WTC11 (cell line): Measurements from ENCODE around the gene SAMD13. TPM values are rescaled to one million over a fixed set of nuclear protein-coding genes. Genes with fewer than 3 reads are reported as not detected.

Experiments used
- ATAC-seq: fragments of 200-7000 bp; cut with Tn5 transposase; 2 replicates; pipeline ENCODE4 v1.10.0; 2021; ENCODE audit warnings: mild to moderate bottlenecking, moderate library complexity
- CTCF ChIA-PET: fragments of 300-600 bp; sonication (Branson Sonifier 250); formaldehyde crosslinking; loops from one replicate; lab custom pipeline; 2021; ENCODE audit warnings: antibody characterized with exemption; lab: Charles Lee
- POLR2A ChIA-PET: fragments of 350-600 bp; sonication (Branson Sonifier 250); formaldehyde crosslinking; loops from one replicate; lab custom pipeline; 2021; ENCODE audit warnings: antibody characterized with exemption; lab: Charles Lee
- DNase-seq: peaks from one replicate; pipeline ENCODE4 v3.0.0; 2021; ENCODE audit warnings: low spot score
- H3K27ac Mint-ChIP-seq: 2 replicates; pipeline ENCODE4 v1.8.0; 2021; ENCODE audit warnings: mixed read lengths
- H3K27me3 Mint-ChIP-seq: 2 replicates; pipeline ENCODE4 v1.8.0; 2021; ENCODE audit warnings: low read depth, mild to moderate bottlenecking, moderate library complexity, mixed read lengths
- H3K36me3 Mint-ChIP-seq: 2 replicates; pipeline ENCODE4 v1.8.0; 2021; ENCODE audit warnings: mixed read lengths
- H3K4me1 Mint-ChIP-seq: 2 replicates; pipeline ENCODE4 v1.8.0; 2022; ENCODE audit warnings: mixed read lengths
- H3K4me3 Mint-ChIP-seq: 2 replicates; pipeline ENCODE4 v1.8.0; 2021; ENCODE audit warnings: mild to moderate bottlenecking, moderate library complexity, mixed read lengths
- H3K9me3 Mint-ChIP-seq: 2 replicates; pipeline ENCODE4 v1.8.0; 2021; ENCODE audit warnings: mixed read lengths
- CBFB ChIP-seq: sonication (generic); formaldehyde crosslinking; IDR thresholded peaks from 2 replicates; pipeline ENCODE4 v1.8.1; 2022; ENCODE audit warnings: mild to moderate bottlenecking, low read depth, missing genetic modification reagents
- CREB1 ChIP-seq: sonication (generic); formaldehyde crosslinking; IDR thresholded peaks from 2 replicates; pipeline ENCODE4 v1.8.0; 2023; ENCODE audit warnings: mild to moderate bottlenecking, missing genetic modification reagents
- ELF4 ChIP-seq: sonication (generic); formaldehyde crosslinking; IDR thresholded peaks from 2 replicates; pipeline ENCODE4 v1.8.1; 2022; ENCODE audit warnings: low read depth, mild to moderate bottlenecking, moderate library complexity, missing genetic modification reagents
- GABPB1 ChIP-seq: sonication (generic); formaldehyde crosslinking; IDR thresholded peaks from 2 replicates; pipeline ENCODE4 v1.8.1; 2023; ENCODE audit warnings: mild to moderate bottlenecking, missing genetic modification reagents
- KAT7 ChIP-seq: sonication (generic); formaldehyde crosslinking; IDR thresholded peaks from 2 replicates; pipeline ENCODE4 v1.8.1; 2023; ENCODE audit warnings: missing genetic modification reagents, mild to moderate bottlenecking, borderline replicate concordance
- NFYB ChIP-seq: sonication (generic); formaldehyde crosslinking; conservative IDR thresholded peaks from 2 replicates; pipeline ENCODE4 v1.8.0; 2022; ENCODE audit warnings: low read depth, missing genetic modification reagents
- NR2C2 ChIP-seq: sonication (generic); formaldehyde crosslinking; IDR thresholded peaks from 2 replicates; pipeline ENCODE4 v1.8.0; 2022; ENCODE audit warnings: mild to moderate bottlenecking, missing genetic modification reagents
- OVOL2 ChIP-seq: fragments of 250-450 bp; sonication (Bioruptor Pico); IDR thresholded peaks from 2 replicates; pipeline ENCODE4 v1.9.0; 2021; ENCODE audit warnings: mild to moderate bottlenecking, borderline replicate concordance
- TP53 ChIP-seq: sonication (generic); formaldehyde crosslinking; IDR thresholded peaks from 2 replicates; pipeline ENCODE4 v1.8.1; 2023; ENCODE audit warnings: mild to moderate bottlenecking, missing genetic modification reagents
- ZNF219 ChIP-seq: sonication (generic); formaldehyde crosslinking; IDR thresholded peaks from 2 replicates; pipeline ENCODE4 v1.8.0; 2023; ENCODE audit warnings: missing genetic modification reagents, mild to moderate bottlenecking, borderline replicate concordance
- total RNA-seq: library from RNA; stranded (reverse); gene quantifications from 3 replicates; pipeline ENCODE4 v1.2.3, GENCODE V29; 2021
- TF ChIP-seq, protein P1 (sequence below): sonication (generic); formaldehyde crosslinking; IDR thresholded peaks from 2 replicates; pipeline ENCODE4 v1.8.1; 2023; ENCODE audit warnings: mild to moderate bottlenecking, missing genetic modification reagents, moderate library complexity
- TF ChIP-seq, protein P2 (sequence below): sonication (generic); formaldehyde crosslinking; IDR thresholded peaks from 2 replicates; pipeline ENCODE4 v1.8.1; 2022; ENCODE audit warnings: low read depth, missing genetic modification reagents, borderline replicate concordance
- TF ChIP-seq, protein P3 (sequence below): sonication (generic); formaldehyde crosslinking; IDR thresholded peaks from 2 replicates; pipeline ENCODE4 v1.8.0; 2023; ENCODE audit warnings: mild to moderate bottlenecking, missing genetic modification reagents
- TF ChIP-seq, protein P4 (sequence below): sonication (generic); formaldehyde crosslinking; IDR thresholded peaks from 2 replicates; pipeline ENCODE4 v1.8.1; 2023; ENCODE audit warnings: mild to moderate bottlenecking, missing genetic modification reagents
- TF ChIP-seq, protein P5 (sequence below): sonication (generic); formaldehyde crosslinking; IDR thresholded peaks from 2 replicates; pipeline ENCODE4 v1.8.1; 2022; ENCODE audit warnings: mild to moderate bottlenecking, moderate library complexity, missing genetic modification reagents
- TF ChIP-seq, protein P6 (sequence below): sonication (generic); formaldehyde crosslinking; conservative IDR thresholded peaks from 2 replicates; pipeline ENCODE4 v1.8.1; 2022; ENCODE audit warnings: mild to moderate bottlenecking, missing genetic modification reagents

SAMD13 gene
- total RNA-seq, 1 experiment from 2014 or later: 1.8 TPM

DNA sequence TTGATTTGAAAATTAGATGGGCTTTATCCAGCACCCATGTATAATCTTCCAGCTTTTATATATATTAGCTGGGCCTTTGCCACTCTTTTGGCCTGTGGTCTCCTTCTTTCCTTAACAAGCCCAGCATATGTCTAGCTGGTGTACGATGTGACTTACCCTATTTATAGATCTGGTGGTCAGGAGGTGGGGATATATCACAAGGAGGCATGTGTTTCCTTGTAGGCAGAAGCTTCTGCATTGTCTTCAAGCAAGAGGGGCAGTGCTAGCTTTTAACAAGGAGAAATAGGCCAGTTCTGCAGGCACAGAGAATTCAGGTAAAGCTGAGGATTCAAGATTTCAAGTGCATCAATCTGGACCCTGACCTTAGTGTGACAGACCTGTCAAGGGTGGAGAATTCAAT is 58.8 kb downstream of the SAMD13 start (continued):
- TF ChIP-seq KAT7 (CRISPR knock-in tag) (no peak), GABPB1 (CRISPR knock-in tag) (no peak), CREB1 (CRISPR knock-in tag) (no peak)
- TF ChIP-seq, protein P1, sequence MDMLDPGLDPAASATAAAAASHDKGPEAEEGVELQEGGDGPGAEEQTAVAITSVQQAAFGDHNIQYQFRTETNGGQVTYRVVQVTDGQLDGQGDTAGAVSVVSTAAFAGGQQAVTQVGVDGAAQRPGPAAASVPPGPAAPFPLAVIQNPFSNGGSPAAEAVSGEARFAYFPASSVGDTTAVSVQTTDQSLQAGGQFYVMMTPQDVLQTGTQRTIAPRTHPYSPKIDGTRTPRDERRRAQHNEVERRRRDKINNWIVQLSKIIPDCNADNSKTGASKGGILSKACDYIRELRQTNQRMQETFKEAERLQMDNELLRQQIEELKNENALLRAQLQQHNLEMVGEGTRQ: no peak
- TF ChIP-seq, all 79 proteins: peak for 0

DNA sequence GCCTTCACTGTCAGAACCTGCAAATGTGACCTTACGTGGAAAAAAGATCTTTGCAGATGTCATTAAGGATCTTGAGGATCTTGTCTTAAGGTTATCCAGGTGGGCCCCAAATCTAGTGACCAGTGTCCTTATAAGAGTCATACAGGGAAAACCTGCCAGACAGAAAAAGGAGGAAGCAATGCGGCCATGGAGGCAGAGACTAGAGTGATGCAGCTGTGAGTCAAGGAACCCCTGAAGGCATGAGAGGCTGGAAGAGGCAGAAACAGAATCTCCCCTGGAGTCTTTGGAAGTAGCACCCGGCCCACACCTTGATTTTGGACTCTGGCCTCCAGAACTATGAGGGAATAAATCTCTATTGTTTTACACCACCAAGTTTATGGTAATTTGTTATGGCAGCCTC is 60.3 kb downstream of the SAMD13 start:
- ChIA-PET CTCF (no interaction called here), POLR2A (no interaction called here)
- H3K9me3 Mint-ChIP-seq: peaks cover 5% of the 10 kb centered on the region
- no peak for TF ChIP-seq CBFB (CRISPR knock-in tag)
- no peak for TF ChIP-seq ZNF219 (CRISPR knock-in tag)
- TF ChIP-seq, protein P2, sequence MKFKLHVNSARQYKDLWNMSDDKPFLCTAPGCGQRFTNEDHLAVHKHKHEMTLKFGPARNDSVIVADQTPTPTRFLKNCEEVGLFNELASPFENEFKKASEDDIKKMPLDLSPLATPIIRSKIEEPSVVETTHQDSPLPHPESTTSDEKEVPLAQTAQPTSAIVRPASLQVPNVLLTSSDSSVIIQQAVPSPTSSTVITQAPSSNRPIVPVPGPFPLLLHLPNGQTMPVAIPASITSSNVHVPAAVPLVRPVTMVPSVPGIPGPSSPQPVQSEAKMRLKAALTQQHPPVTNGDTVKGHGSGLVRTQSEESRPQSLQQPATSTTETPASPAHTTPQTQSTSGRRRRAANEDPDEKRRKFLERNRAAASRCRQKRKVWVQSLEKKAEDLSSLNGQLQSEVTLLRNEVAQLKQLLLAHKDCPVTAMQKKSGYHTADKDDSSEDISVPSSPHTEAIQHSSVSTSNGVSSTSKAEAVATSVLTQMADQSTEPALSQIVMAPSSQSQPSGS (CRISPR knock-in tag): no peak
- TF ChIP-seq OVOL2 (CRISPR knock-in tag): no peak
- TF ChIP-seq, protein P3, sequence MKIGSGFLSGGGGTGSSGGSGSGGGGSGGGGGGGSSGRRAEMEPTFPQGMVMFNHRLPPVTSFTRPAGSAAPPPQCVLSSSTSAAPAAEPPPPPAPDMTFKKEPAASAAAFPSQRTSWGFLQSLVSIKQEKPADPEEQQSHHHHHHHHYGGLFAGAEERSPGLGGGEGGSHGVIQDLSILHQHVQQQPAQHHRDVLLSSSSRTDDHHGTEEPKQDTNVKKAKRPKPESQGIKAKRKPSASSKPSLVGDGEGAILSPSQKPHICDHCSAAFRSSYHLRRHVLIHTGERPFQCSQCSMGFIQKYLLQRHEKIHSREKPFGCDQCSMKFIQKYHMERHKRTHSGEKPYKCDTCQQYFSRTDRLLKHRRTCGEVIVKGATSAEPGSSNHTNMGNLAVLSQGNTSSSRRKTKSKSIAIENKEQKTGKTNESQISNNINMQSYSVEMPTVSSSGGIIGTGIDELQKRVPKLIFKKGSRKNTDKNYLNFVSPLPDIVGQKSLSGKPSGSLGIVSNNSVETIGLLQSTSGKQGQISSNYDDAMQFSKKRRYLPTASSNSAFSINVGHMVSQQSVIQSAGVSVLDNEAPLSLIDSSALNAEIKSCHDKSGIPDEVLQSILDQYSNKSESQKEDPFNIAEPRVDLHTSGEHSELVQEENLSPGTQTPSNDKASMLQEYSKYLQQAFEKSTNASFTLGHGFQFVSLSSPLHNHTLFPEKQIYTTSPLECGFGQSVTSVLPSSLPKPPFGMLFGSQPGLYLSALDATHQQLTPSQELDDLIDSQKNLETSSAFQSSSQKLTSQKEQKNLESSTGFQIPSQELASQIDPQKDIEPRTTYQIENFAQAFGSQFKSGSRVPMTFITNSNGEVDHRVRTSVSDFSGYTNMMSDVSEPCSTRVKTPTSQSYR (CRISPR knock-in tag): no peak
- TF ChIP-seq, protein P1: no peak
- TF ChIP-seq, protein P4, sequence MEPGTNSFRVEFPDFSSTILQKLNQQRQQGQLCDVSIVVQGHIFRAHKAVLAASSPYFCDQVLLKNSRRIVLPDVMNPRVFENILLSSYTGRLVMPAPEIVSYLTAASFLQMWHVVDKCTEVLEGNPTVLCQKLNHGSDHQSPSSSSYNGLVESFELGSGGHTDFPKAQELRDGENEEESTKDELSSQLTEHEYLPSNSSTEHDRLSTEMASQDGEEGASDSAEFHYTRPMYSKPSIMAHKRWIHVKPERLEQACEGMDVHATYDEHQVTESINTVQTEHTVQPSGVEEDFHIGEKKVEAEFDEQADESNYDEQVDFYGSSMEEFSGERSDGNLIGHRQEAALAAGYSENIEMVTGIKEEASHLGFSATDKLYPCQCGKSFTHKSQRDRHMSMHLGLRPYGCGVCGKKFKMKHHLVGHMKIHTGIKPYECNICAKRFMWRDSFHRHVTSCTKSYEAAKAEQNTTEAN (CRISPR knock-in tag): no peak
- TF ChIP-seq, protein P5, sequence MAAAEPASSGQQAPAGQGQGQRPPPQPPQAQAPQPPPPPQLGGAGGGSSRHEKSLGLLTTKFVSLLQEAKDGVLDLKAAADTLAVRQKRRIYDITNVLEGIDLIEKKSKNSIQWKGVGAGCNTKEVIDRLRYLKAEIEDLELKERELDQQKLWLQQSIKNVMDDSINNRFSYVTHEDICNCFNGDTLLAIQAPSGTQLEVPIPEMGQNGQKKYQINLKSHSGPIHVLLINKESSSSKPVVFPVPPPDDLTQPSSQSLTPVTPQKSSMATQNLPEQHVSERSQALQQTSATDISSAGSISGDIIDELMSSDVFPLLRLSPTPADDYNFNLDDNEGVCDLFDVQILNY (CRISPR knock-in tag): no peak
- TF ChIP-seq, protein P6, sequence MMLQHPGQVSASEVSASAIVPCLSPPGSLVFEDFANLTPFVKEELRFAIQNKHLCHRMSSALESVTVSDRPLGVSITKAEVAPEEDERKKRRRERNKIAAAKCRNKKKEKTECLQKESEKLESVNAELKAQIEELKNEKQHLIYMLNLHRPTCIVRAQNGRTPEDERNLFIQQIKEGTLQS (CRISPR knock-in tag): no peak
- no peak for TF ChIP-seq NFYB
- TF ChIP-seq ELF4 (CRISPR knock-in tag): no peak
- no peak for TF ChIP-seq NR2C2 (CRISPR knock-in tag)
- TF ChIP-seq TP53 (CRISPR knock-in tag): no peak
- H3K4me3 Mint-ChIP-seq: no peak overlapping the region
- DNase-seq (no peak), ATAC-seq (no peak)
- no peaks in the 10 kb centered on the region for H3K36me3 Mint-ChIP-seq
- H3K27me3 Mint-ChIP-seq: no peaks in the 10 kb centered on the region; the same call in 1 of the 2 replicates
- H3K4me1 Mint-ChIP-seq: no peaks in the 10 kb centered on the region
- no peak overlapping the region for H3K27ac Mint-ChIP-seq
